Measurements from ENCODE around the gene TMEM176B. TPM values are rescaled to one million over a fixed set of nuclear protein-coding genes. Genes with fewer than 3 reads are reported as not detected.
"Not testable (repeated sequence)": the region's sequence is repeated elsewhere in the genome, so short reads cannot be mapped to it uniquely, and the experiment has no call there.

The TMEM176B gene
- total and polyA plus RNA-seq, 2 of the 13 experiments (the other 11 are each of a cell fraction or from before 2014, with no cell fraction given): not detected

DNA sequence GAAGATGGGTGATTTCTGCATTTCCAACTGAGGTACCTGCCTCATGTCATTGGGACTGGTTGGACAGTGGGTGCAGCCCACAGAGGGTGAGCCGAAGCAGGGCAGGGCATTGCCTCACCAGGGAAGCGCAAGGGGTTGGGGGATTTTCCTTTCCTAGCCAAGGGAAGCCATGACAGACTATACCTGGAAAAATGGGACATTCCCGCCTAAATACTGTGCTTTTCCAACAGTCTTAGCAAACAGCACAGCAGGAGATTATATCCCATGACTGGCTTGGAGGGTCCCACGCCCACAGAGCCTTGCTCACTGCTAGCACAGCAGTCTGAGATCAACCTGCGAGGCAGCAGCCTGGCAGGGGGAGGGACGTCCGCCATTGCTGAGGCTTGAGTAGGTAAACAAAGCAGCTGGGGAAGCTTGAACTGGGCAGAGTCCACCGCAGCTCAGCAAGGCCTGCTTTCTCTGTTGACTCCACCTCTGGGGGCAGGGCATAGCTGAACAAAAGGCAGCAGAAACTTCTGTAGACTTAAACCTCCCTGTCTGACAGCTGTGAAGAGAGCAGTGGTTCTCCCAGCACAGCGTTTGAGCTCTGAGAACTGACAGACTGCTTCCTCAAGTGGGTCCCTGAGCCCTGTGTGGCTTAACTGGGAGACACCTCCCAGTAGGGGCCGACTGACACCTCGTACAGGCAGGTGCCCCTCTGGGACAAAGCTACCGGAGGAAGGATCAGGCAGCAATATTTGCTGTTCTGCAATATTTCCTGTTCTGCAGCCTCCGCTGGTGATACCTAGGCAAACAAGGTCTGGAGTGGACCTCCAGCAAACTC lies 7.7 kb upstream of the TMEM176B start (continued):
- TF ChIP-seq, protein P1, sequence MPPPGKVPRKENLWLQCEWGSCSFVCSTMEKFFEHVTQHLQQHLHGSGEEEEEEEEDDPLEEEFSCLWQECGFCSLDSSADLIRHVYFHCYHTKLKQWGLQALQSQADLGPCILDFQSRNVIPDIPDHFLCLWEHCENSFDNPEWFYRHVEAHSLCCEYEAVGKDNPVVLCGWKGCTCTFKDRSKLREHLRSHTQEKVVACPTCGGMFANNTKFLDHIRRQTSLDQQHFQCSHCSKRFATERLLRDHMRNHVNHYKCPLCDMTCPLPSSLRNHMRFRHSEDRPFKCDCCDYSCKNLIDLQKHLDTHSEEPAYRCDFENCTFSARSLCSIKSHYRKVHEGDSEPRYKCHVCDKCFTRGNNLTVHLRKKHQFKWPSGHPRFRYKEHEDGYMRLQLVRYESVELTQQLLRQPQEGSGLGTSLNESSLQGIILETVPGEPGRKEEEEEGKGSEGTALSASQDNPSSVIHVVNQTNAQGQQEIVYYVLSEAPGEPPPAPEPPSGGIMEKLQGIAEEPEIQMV (CRISPR knock-in tag; IDR thresholded peaks at IDR 0.05; ENCODE audit: low read depth): peak; percentile 61; the same call in 1 of the 2 replicates
- TF ChIP-seq, protein P2, sequence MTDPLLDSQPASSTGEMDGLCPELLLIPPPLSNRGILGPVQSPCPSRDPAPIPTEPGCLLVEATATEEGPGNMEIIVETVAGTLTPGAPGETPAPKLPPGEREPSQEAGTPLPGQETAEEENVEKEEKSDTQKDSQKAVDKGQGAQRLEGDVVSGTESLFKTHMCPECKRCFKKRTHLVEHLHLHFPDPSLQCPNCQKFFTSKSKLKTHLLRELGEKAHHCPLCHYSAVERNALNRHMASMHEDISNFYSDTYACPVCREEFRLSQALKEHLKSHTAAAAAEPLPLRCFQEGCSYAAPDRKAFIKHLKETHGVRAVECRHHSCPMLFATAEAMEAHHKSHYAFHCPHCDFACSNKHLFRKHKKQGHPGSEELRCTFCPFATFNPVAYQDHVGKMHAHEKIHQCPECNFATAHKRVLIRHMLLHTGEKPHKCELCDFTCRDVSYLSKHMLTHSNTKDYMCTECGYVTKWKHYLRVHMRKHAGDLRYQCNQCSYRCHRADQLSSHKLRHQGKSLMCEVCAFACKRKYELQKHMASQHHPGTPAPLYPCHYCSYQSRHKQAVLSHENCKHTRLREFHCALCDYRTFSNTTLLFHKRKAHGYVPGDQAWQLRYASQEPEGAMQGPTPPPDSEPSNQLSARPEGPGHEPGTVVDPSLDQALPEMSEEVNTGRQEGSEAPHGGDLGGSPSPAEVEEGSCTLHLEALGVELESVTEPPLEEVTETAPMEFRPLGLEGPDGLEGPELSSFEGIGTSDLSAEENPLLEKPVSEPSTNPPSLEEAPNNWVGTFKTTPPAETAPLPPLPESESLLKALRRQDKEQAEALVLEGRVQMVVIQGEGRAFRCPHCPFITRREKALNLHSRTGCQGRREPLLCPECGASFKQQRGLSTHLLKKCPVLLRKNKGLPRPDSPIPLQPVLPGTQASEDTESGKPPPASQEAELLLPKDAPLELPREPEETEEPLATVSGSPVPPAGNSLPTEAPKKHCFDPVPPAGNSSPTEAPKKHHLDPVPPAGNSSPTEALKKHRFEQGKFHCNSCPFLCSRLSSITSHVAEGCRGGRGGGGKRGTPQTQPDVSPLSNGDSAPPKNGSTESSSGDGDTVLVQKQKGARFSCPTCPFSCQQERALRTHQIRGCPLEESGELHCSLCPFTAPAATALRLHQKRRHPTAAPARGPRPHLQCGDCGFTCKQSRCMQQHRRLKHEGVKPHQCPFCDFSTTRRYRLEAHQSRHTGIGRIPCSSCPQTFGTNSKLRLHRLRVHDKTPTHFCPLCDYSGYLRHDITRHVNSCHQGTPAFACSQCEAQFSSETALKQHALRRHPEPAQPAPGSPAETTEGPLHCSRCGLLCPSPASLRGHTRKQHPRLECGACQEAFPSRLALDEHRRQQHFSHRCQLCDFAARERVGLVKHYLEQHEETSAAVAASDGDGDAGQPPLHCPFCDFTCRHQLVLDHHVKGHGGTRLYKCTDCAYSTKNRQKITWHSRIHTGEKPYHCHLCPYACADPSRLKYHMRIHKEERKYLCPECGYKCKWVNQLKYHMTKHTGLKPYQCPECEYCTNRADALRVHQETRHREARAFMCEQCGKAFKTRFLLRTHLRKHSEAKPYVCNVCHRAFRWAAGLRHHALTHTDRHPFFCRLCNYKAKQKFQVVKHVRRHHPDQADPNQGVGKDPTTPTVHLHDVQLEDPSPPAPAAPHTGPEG (CRISPR knock-in tag; IDR thresholded peaks at IDR 0.05): peak; percentile 55; the same call in 1 of the 2 replicates
- TF ChIP-seq, protein P3, sequence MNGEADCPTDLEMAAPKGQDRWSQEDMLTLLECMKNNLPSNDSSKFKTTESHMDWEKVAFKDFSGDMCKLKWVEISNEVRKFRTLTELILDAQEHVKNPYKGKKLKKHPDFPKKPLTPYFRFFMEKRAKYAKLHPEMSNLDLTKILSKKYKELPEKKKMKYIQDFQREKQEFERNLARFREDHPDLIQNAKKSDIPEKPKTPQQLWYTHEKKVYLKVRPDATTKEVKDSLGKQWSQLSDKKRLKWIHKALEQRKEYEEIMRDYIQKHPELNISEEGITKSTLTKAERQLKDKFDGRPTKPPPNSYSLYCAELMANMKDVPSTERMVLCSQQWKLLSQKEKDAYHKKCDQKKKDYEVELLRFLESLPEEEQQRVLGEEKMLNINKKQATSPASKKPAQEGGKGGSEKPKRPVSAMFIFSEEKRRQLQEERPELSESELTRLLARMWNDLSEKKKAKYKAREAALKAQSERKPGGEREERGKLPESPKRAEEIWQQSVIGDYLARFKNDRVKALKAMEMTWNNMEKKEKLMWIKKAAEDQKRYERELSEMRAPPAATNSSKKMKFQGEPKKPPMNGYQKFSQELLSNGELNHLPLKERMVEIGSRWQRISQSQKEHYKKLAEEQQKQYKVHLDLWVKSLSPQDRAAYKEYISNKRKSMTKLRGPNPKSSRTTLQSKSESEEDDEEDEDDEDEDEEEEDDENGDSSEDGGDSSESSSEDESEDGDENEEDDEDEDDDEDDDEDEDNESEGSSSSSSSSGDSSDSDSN (CRISPR knock-in tag; IDR thresholded peaks at IDR 0.05): peak; percentile 65
- TF ChIP-seq CEBPG (CRISPR knock-in tag; IDR thresholded peaks at IDR 0.05) (peak; percentile 35; the same call in 1 of the 2 replicates), FOXO1 (CRISPR knock-in tag; IDR thresholded peaks at IDR 0.05) (peak; percentile 82), TBX2 (CRISPR knock-in tag; IDR thresholded peaks at IDR 0.05; ENCODE audit: borderline replicate concordance) (peak; percentile 71), SMAD1 (CRISPR knock-in tag; IDR thresholded peaks at IDR 0.05; ENCODE audit: borderline replicate concordance, low read depth) (peak; percentile 62; the same call in 1 of the 2 replicates), ZNF792 (CRISPR knock-in tag; IDR thresholded peaks at IDR 0.05) (peak; percentile 83; the same call in 1 of the 2 replicates), FOXP1 (CRISPR knock-in tag; IDR thresholded peaks at IDR 0.05) (0 out of 2 replicates have a peak, but pooled peaks have one; percentile 21), PHF8 (CRISPR knock-in tag; IDR thresholded peaks at IDR 0.05) (peak; percentile 46), ZNF761 (CRISPR knock-in tag; conservative IDR thresholded peaks at IDR 0.05) (0 out of 2 replicates have a peak, but pooled peaks have one; percentile 21), PITX1 (CRISPR knock-in tag; IDR thresholded peaks at IDR 0.05) (peak; percentile 79; the same call in 1 of the 2 replicates)
- TF ChIP-seq, protein P4, sequence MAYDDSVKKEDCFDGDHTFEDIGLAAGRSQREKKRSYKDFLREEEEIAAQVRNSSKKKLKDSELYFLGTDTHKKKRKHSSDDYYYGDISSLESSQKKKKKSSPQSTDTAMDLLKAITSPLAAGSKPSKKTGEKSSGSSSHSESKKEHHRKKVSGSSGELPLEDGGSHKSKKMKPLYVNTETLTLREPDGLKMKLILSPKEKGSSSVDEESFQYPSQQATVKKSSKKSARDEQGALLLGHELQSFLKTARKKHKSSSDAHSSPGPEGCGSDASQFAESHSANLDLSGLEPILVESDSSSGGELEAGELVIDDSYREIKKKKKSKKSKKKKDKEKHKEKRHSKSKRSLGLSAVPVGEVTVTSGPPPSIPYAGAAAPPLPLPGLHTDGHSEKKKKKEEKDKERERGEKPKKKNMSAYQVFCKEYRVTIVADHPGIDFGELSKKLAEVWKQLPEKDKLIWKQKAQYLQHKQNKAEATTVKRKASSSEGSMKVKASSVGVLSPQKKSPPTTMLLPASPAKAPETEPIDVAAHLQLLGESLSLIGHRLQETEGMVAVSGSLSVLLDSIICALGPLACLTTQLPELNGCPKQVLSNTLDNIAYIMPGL (CRISPR knock-in tag; IDR thresholded peaks at IDR 0.05; ENCODE audit: borderline replicate concordance in 1 of 2, low read depth in 1 of 2): peak; percentile 51 to 52; a peak in 2 of 4 replicates
- TF ChIP-seq, protein P5, sequence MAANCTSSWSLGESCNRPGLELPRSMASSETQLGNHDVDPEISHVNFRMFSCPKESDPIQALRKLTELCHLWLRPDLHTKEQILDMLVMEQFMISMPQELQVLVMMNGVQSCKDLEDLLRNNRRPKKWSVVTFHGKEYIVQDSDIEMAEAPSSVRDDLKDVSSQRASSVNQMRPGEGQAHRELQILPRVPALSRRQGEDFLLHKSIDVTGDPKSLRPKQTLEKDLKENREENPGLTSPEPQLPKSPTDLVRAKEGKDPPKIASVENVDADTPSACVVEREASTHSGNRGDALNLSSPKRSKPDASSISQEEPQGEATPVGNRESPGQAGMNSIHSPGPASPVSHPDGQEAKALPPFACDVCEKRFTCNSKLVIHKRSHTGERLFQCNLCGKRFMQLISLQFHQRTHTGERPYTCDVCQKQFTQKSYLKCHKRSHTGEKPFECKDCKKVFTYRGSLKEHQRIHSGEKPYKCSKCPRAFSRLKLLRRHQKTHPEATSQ (CRISPR knock-in tag; IDR thresholded peaks at IDR 0.05; ENCODE audit: borderline replicate concordance): 0 out of 2 replicates have a peak, but pooled peaks have one; percentile 20
- TF ChIP-seq FOXP1 (IDR thresholded peaks at IDR 0.05): not testable (repeated sequence)
